PC-3 (cell line): ENCODE data around the gene CALR3.

Experiments
- EZH2 ChIP-seq: fragments of 300-600 bp; sonication (generic); IDR thresholded peaks from one replicate; pipeline ENCODE4 v1.6.1; 2017; ENCODE audit warnings: antibody characterized with exemption, mild to moderate bottlenecking, low read length; ENCODE audit not compliant: unreplicated experiment
- TF ChIP-seq, protein P1 (sequence below): fragments of 300-600 bp; sonication (generic); conservative IDR thresholded peaks from 2 replicates; pipeline ENCODE4 v1.5.1; 2017; ENCODE audit warnings: antibody characterized with exemption, low read depth, mild to moderate bottlenecking, low read length

DNA sequence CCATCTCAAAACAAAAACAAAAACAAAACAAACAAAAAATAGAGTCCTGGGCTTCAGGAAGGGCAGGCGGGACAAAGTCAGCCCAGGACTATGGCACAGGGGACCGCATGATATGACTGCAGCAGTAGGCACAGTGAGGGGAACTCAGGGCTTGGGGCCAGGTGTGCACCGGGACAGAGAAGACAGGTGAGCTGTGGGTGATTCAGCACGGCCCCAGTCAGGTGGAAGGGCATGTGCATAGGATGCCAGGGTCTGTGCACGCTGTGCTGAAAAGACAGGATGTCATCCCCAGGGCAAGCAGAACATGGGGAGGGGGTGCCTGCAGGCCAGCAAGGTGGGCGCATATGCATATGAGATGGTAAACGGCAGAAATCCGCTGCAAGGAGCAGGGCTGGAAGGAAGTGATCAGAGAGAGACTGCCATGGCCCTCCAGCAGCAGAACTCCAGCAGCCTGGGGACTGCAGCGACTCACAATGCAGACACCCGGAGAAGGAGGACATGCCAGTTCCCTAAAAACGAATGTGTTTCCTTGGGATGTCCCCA is 39.2 kb downstream of the CALR3 start:
- TF ChIP-seq, protein P1, sequence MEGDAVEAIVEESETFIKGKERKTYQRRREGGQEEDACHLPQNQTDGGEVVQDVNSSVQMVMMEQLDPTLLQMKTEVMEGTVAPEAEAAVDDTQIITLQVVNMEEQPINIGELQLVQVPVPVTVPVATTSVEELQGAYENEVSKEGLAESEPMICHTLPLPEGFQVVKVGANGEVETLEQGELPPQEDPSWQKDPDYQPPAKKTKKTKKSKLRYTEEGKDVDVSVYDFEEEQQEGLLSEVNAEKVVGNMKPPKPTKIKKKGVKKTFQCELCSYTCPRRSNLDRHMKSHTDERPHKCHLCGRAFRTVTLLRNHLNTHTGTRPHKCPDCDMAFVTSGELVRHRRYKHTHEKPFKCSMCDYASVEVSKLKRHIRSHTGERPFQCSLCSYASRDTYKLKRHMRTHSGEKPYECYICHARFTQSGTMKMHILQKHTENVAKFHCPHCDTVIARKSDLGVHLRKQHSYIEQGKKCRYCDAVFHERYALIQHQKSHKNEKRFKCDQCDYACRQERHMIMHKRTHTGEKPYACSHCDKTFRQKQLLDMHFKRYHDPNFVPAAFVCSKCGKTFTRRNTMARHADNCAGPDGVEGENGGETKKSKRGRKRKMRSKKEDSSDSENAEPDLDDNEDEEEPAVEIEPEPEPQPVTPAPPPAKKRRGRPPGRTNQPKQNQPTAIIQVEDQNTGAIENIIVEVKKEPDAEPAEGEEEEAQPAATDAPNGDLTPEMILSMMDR = no peak
- TF ChIP-seq EZH2 = no peak
